Hippocampal formation (tissue), 2 donors: ENCODE measurements around the gene PCLO.

Experiments used
- DNase-seq, 2 donors: peaks; one replicate each; lab custom pipeline; 2025; lab: John Stamatoyannopoulos, UW

Gene PCLO

DNA sequence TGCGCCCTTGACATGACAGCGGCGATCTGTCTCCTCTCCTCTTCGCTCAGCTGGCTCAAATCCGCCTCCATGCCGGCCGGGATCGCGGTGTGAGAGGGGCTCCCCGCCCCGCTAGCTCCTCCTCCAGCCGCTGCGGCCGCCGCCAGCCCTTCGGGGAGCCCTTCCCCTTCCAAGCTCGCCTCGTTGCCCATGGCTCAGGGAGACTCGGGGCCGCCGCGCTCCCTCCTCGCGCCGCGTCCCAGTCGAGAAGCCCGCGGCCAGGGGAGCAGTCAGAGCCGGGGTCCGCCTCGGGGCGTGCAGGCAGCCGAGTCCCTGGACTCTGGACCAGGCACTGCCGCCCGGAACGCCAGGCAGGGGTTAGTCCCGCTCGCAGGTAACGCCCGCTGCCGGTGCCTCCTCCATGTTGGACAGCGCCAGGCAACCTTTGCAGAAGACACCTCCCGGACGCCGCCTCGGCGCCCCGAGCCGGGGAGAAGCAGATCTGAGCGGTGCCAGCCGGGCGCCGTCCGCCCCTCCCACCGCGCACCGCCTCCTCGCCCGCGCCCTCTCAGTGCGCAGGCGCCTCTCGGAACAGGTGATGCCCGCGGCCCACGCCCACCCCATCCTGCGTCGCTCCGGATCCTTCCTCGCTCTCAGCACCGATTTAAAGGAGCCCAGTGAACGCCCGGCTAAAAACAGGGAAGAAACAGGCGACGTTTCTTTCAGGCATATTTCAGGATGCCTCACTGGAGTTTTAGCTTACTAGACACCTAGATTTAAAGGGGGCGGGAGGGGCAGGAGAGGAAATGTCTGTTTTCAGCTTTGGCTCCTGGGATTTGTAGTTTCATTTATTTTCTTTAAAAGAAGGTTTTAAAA is at the start of gene PCLO:
Gene PCLO, minus strand, starts transcription at position 483 of the 855 bp plus-strand sequence. Its CDS starts 292 bp downstream, at position 191.
- DNase-seq, result peak; percentile 49 to 72

- no peak for DNase-seq
Measured at GRCh38 chr7:83211685-83212084, 49.0 kb upstream of the PCLO start.

GRCh38 chr7:83210479-83210878 is 47.8 kb upstream of the PCLO start:
- DNase-seq, result no peak

DNA sequence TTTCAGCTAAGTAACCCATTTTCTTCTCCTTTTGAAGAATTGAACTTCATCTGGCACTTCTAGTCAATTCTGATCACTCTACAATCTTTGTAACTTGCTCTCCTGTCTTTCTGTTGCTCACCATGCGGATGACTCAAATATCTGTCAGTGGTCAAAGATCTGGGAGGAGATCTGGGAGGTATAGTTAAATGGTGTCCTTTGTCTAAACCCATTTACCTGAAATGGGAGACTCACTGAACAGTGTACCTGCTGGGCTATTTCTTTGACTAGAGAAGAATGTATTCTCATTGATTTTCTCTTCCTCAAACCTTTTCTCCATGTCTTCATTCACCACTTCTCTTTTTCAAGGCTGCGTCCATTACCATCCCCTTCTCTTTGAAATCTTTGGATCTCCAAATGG is 42.0 kb upstream of the PCLO start:
- DNase-seq, result no peak

GRCh38 chr7:83201355-83201754 is 38.7 kb upstream of the PCLO start:
- DNase-seq, result no peak

DNA sequence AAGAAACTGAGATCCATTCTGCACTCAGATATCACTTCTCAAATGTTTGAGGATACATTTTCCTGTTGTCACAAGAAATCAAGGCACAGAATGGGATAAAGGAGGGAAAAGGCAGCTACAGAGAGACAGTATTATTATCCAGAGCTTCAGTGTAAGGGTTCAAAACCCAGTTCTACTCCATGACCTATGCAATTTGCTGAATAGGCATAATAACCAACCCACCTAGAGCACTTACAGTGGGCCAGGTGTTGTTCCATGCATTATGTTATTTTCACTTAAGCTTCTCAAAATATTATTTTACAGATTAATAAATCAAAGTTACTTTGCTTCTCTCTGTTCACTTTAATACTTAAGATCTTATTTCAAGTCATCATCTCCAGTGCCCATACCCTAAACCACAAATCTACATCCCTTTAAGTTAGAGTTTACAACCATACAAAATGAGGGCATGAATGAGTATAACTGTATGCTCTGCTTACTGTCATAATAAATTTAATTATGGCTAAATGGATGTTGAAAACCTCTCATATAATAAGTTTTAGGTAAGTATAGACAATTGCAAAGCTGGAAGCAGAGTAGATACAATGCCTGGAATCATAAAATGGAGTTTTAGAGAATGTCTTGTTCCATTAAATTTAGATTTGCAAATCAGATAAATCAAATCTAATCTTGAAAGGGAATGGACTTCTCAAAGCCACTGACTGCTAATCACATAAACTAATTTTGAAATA is 28.1 kb upstream of the PCLO start:
- DNase-seq, result no peak

DNA sequence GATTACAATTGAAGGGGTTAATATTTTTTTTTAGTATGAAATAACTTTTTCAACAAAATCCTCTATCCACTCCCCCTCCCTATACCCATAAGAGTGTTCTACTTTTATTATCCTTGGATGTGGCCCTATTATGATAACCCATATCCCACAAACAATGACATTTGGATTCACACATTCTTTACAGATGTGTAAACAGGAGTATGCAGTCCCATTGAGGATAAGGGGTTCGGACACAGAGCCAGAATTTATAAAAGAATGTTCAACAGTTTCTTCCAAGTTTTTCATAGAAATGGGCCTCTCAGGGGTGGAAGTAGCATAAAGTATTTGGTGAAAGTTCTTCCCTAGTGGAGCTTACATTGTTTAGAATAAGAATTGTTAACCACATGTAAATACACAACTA is 16.1 kb upstream of the PCLO start:
- no peak for DNase-seq

DNA sequence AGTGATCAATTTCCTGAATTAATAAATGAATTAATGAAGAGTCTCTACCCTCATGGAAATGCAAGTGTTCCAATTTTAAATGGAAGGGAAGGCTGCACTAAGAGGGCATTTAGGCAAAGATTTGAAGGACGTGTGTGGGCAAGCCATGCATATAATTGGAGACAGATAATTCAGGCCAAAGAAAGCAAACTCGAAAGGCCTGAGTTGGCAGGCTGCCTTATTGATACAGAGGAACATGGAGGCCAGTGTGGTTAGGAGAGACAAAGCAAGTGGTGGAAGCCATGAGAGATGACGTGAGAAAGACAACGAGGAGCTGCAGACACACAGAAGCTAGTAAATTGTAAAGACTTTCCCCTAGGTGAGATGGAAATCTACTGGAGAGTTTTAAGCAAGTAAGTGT is 15.4 kb upstream of the PCLO start:
- no peak for DNase-seq

- no peak for DNase-seq
Measured at GRCh38 chr7:83173664-83174063, 11.0 kb upstream of the PCLO start.

- no peak for DNase-seq
Measured at GRCh38 chr7:83166781-83167180, 4.1 kb upstream of the PCLO start.

DNA sequence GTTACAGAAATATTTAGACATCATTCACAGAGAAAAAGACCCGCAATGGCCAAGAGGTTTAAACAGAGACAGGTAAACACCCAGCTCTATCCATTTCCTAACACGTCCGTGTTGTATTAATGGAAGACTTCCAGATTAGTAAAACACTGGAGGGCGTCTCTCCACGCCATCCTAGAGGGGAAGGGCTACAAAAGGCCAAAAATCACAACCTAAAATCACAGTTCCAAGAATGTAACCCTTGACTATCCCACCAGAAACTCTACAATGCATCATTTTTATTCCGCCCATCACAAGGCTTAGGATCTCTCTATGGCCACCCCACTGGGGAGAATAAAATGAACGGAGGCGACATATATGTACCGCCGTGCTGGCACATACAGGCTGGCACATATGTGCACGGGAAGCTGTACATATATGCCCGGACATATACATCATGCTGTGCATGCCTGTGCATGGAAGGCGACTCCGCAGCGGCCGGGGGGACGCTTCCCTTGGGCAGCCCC is 734 bp downstream of the PCLO start:
- no peak for DNase-seq

- no peak for DNase-seq
Measured at GRCh38 chr7:83161186-83161585, 1.5 kb downstream of the PCLO start.

DNA sequence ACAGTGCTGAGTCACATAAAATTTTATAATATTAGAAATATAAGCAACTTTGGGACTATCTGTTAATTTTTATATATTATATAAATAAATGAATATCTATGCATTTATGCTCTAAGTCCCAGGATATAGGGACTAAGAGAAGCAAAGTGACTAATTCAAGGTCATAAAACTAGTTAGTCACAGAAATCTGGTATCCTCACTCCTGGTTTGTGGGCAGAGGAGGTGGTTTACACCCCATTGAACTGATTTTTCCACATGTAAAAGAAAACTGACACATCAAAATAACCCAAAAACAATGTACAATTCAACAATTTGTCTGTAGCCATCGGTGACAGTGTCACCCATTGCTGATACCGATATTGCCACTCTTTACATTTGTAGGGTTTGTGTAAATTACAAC is 3.0 kb downstream of the PCLO start:
- no peak for DNase-seq

GRCh38 chr7:83156006-83156405 is 6.7 kb downstream of the PCLO start:
- no peak for DNase-seq

GRCh38 chr7:83155407-83155806 is 7.3 kb downstream of the PCLO start:
- no peak for DNase-seq

DNA sequence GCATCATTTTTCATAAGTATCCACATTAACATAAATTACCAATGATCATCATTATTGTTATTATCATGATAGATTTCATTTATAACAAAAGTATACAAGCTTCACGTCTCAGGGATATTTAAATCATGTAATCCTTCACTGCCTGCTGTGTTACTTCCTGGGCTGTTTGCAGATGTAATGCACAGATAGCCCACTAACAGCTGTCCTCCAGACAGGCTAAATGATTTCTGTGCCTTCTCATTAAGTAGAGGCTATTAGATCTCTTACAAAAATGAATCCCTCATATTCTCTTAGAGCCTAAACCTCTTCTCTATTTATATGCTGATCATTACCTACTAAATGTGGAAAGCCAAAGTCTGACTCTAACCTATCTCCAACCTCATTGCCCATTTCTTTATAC is 9.3 kb downstream of the PCLO start:
- DNase-seq, result no peak

GRCh38 chr7:83150310-83150709 is 12.4 kb downstream of the PCLO start:
- no peak for DNase-seq

GRCh38 chr7:83149466-83149865 is 13.2 kb downstream of the PCLO start:
- DNase-seq, result no peak

DNA sequence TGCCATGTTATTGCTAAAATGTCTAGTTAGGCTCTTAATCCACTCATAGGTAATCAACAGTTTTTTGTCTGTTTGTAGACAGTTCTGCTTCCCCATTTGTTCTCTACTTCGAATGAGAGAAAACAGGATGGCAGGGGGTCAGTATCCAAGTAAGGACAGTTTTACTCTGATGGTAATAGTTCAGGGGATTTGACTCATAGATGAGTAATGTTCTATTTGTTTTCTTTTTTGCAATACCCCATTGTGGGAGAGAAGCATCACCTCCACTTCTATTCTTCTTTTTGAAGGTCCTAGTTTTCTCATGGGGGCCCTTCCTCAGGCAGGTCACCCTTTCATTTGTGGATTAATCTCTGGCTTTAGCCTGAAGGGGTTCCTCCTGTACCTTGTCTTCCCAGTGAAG is 13.9 kb downstream of the PCLO start:
- DNase-seq, result no peak

DNA sequence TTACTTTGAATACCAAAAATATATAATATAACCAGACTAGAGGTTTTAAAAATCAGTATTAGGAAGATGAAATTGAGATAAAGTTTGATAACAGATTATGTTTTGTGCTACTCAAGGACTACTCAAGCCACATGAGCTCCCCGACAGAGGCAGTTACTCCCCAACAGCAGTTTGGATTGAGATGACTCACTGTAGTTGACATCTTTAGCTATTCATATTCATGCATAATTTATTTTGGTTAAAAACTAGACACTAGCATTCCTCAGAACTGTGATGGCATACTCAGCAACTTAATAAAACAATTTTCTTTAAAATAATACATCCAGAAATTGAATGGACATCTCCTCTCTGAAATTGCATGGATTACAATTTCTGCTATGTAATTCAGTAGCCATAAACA is 19.6 kb downstream of the PCLO start:
- DNase-seq, result no peak

DNA sequence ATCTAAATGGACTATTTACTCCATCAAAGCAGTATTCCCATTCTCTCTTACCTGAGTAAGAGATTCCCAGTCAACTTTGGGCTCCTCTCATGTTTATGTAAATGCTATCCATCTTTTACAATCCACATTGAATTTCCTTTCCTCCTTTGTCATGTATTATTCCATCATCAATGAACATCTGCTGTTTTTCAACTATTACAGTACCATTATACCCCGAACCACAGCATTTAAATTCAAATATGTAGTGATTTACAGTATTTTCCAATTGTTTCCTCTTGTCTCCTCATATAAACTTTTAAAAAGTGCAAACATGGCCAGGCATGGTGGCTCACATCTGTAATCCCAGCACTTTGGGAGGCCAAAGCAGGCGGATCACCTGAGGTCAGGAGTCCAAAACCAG is 20.3 kb downstream of the PCLO start:
- DNase-seq, result no peak

DNA sequence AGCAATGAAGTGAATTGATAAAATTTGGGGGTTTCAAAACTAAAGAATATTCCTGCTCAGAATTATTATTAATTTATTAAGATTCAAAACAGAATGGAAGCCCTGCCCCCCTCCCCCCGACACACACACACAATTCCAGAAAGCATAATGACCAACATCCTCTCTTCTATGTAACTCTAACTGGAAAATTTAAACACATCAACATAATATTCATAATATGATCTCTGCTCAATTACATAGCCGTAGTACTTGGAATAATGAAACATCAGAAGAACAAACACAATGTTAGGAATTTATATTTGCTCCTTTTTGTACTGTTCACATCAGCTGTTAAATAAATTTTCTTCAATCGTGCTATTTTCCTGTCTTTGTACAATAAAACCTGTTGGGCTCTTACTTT is 20.8 kb downstream of the PCLO start:
- no peak for DNase-seq
